Stimulated activated CD8-positive, alpha-beta memory T cell treated with anti-CD3 and anti-CD28 coated beads, Interleukin-4, amount 100 ng/mL, for 1 hour (primary cell): Measurements from ENCODE around the gene LRRN2.
"Not testable (repeated sequence)": the region's sequence is repeated elsewhere in the genome, so short reads cannot be mapped to it uniquely, and the experiment has no call there.

ENCODE experiments used
- DNase-seq, 2 donors: peaks; one replicate each; pipeline ENCODE4 v3.0.0-alpha.2; 2020; ENCODE audit warnings: low read depth in 2 of 2, low spot score in 1 of 2

LRRN2 gene

DNA sequence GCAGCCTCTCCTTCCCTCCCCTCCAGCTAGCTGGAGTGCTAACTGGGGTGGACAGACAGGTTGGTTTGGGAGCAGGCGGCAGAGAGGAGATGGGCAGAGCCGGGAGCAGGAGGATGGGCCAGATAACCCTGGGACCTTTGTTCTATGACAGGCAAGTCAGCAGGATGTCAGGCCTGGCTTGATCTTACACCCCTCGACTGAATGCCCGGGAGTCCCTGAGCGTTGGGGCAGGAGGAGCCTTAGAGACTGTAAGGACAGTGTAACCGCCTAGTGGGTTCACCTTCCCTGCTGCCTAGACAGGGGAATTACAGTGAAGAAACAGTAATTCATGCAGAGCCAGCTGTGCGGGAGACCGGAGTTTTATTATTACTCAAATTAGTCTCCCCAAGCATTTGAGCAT lies 109.1 kb downstream of the LRRN2 start:
- no peak for DNase-seq

DNA sequence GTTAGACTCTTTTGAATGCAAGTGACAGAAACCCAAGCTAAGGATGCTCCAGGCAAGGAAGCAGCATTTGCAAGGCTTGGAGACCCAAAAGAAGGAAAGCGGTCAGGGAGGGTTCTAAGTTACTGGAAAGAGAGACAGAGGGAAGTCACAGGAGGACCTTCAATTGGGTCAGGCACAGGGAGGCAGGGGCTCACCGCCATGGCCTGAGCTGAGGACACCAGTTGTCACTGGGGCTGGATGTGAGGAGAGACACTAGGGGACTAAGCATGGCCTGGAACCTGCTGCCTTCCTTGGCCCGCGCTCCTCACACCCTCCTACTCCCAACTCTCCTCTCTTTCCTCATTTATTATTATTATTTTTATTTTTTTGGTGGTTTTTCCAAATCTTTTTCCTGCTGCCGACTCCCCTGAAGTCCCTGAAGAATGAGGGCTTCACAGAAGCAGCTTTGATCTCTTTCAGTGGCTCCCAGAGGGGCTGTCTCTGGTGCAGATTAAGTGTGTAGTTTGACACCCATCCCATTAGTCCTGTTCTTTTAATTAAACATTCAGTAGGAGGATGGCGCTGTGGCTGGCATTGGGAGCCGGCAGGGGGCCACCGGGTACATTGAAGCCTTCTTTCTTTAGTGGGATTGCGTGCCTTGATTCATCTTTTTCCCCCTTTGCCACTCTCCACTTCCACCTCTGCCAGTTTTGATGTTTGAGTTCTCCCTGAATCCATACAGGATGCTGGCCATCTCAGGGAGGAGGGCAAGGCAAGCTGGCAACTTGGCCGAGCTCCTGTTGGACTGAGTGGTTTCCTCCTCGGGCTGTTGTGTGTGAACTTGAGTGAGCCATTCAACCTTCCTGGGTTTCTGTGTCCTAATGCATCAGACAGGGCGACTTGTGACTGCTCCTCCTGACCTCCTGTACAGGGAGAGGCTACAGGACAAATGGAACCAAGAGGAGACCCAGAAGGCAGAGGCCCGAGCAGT lies 110.0 kb downstream of the LRRN2 start:
- no peak for DNase-seq

DNA sequence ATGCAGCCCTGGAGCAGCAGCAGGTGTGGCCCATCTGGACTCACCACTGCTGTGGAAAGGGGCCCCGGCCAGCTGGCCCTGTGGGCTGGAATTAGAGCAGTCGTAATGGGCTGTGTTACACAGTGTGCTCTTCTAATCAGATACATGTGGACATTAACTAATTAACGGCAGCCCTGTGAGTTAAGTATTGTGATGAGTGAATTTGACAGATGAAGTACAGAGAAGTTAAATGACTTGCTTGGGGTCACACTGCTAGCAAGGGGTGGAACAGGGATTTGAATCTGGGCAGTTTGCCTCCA lies 110.7 kb downstream of the LRRN2 start:
- DNase-seq = no peak

DNA sequence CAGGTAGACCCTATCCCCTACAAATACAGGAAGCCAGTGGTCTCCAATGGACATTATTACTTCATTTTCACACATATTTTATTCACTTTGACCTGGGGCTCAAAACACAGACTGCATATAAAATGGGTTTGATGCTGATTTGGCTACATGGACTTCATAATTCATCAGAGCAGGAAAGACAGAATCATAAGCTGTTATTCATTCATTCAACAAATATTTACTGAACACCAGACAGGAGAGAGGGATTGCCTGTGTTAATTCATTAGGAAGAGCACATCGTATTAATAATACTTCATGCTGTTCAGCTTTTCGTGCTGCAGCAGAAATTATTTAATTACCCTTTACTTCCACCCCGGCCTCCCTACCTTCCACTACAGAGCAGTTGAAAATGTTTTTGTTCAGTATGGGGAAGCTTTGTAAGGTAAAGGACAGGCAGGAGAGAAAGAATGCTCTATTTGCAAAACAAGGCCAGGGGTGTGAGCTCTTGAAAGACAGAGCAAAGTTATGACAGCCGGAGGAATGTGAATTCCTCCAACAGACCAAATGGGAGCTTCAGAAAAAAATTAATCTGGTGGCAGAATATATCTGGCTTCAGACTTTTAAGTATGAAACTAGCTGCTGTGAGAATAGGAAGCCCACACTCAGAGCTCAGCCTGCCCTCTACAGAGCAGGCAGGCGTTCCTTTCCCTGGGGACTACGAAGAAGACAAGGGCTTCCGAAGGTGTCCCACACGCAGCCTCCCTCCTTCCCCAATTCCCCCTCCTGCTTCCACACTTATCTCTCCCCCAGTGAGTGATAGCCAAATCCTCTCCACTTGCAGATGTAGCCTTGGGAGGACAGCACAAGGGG lies 111.3 kb downstream of the LRRN2 start:
- DNase-seq = no peak

DNA sequence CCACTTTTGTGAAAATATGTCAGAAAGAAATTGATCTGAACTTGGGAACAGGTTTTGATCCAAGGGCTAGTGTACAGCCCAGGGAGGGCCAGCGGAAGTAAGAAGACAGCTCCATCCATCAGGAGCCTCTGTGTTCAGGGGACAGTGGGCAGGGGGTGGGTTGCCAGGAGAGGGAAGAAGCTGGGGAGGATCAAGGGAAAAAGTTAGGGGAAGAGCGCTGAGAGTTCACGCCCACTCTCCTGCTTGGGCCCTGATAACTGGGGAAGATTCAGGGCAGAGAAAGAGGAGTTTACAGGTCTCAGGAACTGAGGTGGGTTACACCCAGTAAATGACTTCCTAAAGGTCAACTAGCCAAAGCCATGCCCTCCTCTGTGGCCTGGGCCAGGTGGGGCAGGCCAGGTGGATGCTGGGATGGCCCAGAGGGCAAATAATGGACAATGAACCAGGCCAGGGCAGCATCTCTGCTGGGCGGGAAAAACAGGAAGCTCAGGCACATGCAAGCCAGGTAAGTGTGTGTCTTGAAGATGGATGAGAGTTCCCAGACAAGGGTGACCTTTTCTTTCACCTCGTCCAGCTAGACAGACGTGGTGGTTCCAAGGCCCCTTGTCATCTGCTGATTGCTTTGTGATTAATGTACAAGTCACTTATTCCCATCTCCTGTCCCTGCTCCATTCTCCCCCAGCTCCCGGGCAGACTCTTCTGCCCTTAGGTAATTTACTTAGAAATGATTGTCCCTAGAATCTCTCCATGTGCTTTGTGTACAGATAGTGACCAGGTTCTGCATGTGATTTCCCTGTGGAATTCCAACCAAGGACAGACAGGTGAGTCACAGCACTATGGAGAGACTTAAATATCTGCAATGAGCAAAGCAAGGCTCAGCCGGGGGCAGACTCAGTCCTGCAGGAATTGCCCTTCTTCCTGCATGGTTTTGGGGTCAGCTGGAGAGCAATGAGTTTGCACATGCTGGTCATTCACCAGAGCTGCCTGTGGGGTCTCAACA lies 112.3 kb downstream of the LRRN2 start:
- DNase-seq = no peak

DNA sequence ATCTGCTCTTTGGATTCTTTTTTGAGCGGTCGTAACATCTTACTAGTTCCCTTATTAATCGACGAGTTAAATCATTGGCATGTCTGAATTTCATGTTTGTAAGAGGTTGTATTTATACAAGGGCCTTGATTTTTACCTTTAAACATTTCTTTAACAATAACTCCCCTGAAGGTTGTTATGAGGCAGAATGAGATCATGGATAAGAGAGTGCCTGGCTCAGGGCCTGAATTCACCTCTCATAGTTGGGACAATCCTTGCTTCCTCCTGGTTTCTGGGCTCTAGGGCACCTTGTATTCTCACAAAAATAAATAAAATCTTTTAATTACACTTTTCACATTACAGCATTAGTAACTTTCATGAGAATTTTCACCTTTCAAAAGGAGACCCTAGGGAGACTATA lies 113.9 kb downstream of the LRRN2 start:
- DNase-seq = no peak

DNA sequence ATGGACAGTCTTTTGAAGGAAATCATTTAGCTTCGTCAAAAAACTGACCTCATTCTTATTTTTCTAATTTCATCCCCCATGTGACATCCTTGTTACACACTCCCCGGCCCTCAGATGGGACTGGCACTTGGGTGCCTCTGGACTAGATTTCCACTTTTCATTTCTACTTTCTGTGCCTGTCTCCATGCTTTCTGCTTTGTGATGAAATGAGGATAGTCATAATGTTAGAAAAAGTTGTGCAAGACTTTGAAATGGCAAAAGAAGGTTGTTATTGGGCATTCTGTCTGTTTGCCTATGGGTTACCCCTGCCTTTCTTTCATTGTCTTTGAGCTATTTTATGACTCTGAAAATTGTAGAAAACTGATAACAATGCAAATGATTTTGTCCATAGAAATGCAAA lies 114.4 kb downstream of the LRRN2 start:
- no peak for DNase-seq

DNA sequence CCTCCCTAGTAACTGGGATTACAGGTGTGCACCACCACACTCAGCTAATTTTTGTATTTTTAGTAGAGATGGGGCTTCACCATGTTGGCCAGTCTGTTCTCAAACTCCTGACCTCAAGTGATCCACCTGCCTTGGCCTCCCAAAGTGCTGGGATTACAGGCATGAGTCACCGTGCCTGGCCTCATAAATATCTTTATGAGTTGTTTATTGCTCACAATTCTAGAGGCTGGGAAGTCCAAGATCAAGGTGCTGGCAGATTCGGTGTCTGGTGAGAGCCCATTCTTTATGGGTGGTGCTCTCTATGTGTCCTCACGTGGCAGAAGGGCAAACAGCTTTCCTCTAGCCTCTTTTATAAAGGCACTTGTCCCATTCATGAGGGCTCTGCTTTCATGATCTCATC lies 115.5 kb downstream of the LRRN2 start:
- not testable (repeated sequence) for DNase-seq

DNA sequence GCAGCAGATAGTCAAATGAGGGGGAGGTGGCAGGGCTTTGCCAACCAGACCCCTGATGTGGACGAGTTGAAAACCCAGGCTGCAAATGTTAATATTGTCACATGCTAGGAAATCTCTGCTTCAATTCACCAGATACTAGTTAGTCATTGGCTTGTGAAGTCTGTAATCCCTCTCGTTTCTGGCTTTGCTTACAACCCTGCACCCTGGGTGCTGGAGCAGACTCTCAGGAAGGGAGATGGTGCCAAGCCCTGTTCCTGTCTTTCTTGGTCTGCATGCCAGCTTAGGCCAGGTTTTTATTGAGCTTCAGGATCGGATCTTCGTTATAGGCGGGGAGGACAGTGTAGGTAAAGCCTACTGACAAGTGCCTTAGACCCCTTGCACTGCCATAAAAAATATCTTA lies 116.1 kb downstream of the LRRN2 start:
- no peak for DNase-seq

DNA sequence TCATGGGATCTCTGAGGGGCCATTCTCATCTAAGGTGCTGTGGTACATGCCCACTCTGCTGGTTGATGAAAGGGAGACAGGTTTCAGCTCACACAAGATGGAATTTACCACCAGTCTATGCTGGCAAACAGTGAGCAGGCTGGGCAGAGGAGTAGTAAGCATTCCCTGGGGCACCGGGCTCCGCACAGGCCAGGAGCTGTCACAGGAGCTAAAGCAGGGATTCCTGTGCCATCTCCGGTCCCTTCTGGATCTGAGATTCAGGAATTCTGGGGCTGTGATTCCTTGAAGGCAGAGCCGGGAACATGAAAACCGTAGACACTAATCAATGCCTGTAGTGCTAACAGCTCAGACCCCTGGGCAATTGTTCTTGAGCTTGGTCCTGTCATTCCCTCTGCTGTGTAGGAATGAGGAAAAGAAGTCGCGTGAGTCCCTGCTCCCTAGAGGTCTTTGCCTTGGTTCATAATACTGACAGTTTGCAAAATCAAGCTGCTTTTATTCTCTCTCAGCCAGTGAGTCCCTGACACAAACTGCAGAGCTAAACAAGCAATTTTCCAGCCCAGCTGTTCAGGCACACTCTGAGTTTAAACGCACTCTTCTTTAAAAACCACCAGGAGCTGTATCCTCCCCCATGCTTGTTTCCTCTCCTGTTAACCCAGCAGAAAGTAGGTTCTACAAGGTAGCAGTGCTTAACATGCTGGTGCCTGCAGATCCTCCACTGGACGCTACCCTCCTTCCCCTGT lies 116.8 kb downstream of the LRRN2 start:
- no peak for DNase-seq
